GM12872 (cell line): ENCODE measurements around the gene LY6G6C.

Experiments used
- CTCF ChIP-seq: IDR thresholded peaks from 3 replicates; pipeline ENCODE4 v1.5.1; 2011; ENCODE audit warnings: low read depth, mild to moderate bottlenecking, low read length, moderate library complexity; ENCODE audit not compliant: insufficient read depth

The LY6G6C gene

GRCh38 chr6:31739639-31740396, 18.3 kb upstream of the LY6G6C start, which contains the start of gene MSH5:
Gene MSH5 (plus strand): TSS chr6:31740005. CDS start chr6:31740467, 462 bp downstream.
- TF ChIP-seq CTCF, result no peak

- TF ChIP-seq CTCF, result peak; percentile 52; the same call in 2 of the 3 replicates
Observed at GRCh38 chr6:31737991-31738979, 16.7 kb upstream of the LY6G6C start.

- TF ChIP-seq CTCF, result no peak
Observed at GRCh38 chr6:31737315-31737990, 15.9 kb upstream of the LY6G6C start.

GRCh38 chr6:31736768-31737314, 15.3 kb upstream of the LY6G6C start:
- no peak for TF ChIP-seq CTCF

GRCh38 chr6:31736021-31736767, 14.6 kb upstream of the LY6G6C start, which contains the start of gene CLIC1:
Gene CLIC1 (minus strand): TSS chr6:31736530. CDS start chr6:31736300, 230 bp downstream.
- TF ChIP-seq CTCF, result no peak

GRCh38 chr6:31734821-31735406, 13.4 kb upstream of the LY6G6C start:
- no peak for TF ChIP-seq CTCF
